GM11168 (cell line): ENCODE measurements around the gene TRABD2B.
"Not testable (repeated sequence)": the region's sequence is repeated elsewhere in the genome, so short reads cannot be mapped to it uniquely, and the experiment has no call there.

Experiments used
- in situ Hi-C: fragments of 300-500 bp; cut with MboI; formaldehyde crosslinking; loops from one replicate; pipeline ENCODE4 v1.12.0; 2022; ENCODE audit warnings: low sequenced_read_pairs; ENCODE audit not compliant: unreplicated experiment

The TRABD2B gene

DNA sequence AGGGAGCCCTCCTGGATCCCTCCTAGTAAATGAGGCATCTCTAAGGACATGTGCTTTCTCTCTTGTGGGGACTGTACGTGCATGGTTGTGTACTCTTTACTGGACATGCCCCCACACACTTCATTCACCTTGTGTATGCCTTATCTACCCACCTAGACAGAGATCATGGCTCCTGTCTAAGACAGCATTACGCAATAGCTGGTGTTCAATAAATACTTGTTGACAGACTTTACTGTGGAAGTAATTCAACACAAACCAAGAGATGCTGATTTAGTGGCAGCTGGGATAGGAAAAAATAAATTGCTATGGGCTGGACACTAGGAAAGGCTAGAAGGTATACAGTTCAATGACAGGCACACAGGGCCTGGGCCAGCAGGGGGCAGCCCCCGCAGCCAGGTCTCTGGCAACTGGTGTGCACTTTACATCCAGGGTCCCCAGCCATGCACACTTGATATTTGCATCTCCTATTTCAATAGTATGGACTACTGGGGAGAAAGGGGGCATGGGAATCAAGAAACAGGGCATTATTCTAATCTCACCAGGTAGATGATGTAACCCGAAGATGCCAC, 24.2 kb downstream of the TRABD2B start:
- in situ Hi-C loops: no loop called here

DNA sequence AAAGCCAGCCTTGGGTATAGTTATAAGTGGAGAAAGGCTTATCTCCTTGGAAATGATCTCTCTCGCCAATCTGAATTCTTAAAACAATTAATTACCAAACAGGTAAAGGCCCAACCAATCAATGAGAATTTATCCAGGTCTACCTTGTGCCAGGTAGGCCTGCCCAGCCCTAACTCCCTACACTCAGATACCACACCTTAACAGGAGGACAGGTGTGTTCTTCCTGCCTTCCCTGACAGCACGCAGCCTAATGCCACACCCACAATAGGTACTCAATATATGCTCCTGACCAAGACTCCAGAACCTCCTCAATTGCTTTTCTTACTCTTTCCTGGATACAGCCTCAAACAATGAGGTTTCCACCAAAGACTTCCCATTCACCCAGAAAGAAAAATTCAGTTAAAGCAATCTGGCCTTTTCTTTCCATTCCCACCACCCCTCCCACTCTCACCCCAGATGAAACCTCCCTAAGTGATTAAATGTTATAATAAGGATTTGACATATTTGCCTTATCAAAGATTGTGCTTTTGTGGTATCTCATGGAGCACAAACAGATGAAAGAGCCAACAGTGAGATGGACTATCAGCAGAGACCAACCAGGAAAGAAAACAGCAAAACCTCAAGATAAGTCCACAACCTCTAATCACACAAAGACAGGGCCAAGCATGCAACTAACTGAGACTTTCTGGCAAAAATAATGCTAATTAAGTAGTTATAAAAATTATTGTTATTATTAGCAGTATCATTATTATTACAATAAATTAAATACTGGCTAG, 25.6 kb downstream of the TRABD2B start:
- in situ Hi-C loops: no loop called here

DNA sequence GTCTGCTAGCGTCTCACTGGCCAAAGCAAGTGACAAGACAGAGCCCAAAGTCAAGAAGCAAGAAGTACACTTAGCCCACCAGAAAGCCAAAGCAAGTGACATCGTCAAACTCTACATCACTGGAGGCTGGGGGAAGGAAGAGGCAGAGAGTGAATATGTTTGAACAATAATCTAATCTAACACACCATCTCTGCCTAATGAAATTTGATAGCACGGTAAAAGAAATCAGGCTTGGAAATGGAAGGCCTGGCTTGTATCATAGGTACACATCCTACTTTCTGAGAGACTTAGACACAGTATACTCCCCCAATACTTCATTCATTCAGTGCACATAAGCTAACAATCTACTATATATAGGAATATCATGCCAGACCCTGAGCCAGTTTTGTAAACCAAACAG, 26.3 kb downstream of the TRABD2B start:
- in situ Hi-C loops: no loop called here

DNA sequence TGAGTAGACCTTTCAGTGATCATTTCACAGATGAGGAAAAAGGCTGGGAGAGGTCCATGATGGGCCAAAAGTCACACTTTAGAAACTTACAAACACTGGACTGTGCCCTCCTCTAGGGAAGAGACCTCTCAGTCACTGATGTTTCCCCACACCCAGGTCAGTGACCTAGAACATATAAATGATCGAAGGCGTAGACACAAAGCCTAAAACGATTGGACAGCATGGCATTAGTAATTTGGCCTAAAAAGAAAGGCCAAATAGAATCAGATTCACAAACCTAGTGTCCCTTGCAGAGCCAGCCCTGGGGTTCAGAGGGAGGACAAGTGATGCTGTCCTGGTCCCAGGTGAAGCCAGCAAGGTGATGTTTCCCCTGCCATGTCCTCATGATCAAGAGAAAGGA, 27.7 kb downstream of the TRABD2B start:
- in situ Hi-C loops: no loop called here

DNA sequence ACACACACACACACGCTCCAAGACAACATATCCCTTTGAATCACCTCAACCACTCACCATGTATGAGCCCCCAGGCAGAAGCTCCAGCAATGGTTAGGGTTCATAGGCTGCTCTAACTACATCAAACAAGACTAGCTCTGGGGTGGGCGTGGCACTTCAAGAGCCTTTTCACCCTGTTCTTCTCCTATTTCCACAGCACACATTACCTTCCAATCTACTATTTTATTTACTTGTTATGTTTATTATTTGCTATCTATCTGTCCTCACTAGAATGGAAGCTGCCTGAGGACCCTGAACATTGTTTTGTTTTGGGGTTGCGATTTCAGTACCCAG, 28.7 kb downstream of the TRABD2B start:
- in situ Hi-C loops: no loop called here

DNA sequence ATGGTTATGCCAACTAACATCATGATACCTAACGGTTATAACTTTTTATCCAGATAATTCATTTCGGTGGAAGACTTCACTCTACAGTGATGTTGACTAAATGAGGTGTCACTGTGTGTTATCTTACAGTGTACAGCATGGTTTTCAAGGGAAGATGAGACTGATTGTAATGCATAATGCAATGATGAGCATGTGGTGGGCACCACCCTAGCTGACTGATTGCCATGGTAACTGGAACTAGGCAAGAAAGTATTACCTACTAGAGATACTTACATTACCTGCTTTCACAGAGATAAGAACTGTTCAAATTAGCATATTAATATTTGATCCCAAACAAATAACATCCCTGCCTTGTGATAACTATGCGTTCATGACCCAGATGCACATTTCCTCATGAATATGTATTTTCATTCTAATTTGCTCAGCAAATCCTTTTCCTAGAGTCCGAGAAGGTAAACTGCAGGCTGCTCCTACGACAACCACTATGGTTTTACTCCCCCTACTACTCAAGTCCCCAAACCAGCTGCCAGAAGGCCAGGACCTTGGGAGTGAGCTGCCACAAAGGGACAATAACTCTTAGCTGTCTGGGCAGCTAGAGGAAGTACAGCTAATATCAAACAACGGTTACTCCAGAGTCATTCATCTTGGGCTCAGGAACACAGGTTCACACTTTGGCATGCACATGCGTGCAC, 29.2 kb downstream of the TRABD2B start:
- in situ Hi-C loops: no loop called here

DNA sequence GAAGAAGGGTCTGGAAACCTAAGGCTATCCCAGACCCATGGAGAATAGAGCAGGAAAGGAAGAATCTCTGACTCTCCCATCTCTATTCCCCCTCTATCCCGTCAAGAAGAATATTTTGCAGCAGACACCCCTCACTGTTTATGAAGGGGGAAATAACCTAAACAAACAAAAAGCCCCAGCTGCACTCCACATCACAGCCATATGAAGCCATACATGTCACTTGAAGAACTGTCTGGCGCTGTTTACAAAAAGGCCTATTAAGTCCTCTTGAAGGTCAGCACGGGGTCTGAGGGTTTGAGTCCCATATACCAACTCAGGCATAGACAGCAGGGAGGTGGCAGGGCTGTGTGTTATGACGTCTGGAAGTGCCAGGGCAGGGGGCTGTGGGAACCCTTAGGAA, 31.4 kb downstream of the TRABD2B start:
- in situ Hi-C loops: no loop called here

DNA sequence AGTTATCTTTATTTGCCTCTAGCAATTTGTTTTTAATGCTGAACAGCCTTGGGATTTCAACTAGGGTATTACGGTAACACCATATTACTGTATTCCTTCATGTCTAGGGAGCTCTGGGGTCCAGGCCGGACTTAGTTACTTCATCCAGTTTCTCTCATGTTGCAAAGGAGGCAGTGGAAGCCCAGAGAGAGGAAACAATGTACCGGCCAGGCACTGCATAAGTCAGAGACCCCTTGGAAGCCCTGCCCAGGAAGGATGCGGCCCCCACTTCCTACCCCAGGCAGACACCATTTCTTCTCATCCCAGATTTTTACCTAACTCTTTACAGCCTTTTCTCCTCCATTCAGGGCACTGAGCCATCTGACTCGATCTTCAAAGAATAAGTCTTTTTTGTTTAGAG, 32.5 kb downstream of the TRABD2B start:
- in situ Hi-C loops: no loop called here

DNA sequence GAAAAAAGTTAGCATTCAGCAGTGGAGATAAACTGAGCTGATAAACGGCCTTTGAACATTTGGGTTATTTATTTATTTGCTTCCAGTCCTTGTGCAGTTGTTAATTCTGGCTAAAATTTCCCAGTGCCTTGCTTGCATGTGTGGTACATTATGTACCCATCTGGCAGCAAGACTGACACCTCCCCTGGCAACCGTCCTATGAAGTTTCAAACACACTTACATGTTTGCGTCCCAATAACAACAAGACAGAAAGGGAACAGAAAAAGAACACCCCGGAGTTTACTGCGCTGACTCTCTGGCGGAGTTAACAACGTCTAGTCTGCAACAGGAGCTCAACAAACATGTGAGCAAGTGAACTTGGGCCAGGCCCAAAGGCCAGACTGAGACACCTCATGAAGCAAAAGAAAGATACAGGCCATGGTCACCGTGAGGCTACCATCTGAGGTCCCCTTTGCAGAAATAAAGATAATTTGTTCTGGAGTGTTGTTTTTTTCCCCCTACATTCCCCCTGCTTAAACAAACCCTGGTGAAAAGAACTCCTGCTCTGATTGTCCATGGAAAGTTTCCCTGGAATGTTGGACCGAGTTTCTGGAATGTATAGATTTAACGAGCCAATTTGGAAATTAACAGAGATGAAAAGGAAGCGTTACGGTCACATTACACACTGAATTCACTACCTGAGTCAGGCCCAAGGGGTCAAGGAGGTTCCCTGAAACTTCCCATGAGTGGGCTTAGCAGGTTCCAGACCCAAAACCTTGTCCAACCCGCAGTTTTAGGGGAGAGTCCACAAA, 33.4 kb downstream of the TRABD2B start:
- in situ Hi-C loops: no loop called here

DNA sequence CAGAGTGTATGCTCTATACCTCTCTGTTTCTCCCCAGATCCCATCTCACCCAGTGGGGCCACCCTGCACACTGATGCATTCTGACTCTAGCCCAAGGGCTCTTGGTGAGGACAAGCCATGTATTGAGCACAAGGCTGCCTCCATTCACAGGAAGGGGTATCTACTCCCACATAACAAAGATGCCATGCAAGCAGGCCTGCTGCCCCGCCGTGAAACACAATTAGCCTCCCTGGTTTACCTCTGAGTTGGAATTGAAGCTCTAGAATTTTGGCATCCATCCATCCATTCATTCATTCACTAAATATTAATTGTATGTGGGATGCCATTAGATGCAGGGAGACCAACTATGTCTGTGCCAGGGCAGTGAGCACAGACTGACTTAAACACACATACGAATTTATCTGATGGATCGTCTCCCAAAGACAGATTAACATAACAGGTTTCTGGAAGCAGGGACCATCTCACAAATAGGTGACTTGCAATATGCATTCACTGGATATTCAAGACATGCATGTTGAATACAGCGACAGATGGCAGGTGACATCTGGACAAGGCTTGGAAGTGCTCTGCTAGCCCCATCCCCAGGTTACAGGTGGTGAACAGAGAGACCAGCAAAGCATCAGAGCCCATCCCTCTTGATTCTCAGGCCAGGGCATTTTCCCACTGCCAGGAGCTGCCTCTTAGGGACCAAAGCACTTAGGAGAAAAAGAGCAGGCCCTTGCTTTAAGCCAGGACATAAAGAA, 34.3 kb downstream of the TRABD2B start:
- in situ Hi-C loops: no loop called here

DNA sequence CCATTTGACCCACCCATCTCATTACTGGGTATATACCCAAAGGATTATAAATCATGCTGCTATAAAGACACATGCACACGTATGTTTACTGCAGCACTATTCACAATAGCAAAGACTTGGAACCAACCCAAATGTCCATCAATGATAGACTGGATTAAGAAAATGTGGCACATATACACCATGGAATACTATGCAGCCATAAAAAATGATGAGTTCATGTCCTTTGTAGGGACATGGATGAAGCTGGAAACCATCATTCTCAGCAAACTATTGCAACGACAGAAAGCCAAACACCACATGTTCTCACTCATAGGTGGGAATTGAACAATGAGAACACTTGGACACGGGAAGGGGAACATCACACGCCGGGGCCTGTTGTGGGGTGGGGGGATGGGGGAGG, 35.4 kb downstream of the TRABD2B start:
- in situ Hi-C loops: not testable (repeated sequence)

DNA sequence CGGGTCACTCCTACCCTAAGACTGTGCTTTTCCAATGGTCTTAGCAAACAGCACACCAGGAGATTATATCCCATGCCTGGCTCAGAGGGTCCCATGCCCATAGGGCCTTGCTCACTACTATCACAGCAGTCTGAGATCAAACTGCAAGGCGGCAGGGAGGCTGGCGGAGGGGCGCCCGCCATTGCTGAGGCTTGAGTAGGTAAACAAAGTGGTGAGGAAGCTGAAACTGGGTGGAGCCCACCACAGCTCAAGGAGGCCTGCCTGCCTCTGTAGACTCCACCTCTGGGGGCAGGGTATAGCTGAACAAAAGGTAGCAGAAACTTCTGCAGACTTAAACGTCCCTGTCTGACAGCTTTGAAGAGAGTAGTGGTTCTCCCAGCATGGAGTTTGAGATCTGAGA, 40.7 kb downstream of the TRABD2B start:
- in situ Hi-C loops: not testable (repeated sequence)

DNA sequence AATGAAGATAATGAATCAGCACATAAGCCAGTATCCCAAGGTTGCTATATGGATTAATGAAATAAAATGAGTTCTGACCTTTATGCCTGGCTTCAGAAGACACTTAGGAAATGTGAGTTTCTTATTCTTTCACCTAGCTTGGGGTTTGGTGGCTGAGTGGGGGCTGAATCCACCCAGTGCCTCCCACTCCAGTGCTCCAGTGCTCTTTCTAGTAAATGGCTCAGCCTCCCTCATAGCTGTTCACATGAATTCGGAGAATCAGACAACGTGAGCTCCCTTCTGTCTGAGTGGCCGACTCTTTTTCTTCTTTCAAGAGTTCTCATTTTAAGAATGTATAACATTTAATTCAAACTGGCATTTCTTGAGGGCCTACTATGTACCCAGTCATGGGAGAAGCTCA, 43.5 kb downstream of the TRABD2B start:
- in situ Hi-C loops: no loop called here

DNA sequence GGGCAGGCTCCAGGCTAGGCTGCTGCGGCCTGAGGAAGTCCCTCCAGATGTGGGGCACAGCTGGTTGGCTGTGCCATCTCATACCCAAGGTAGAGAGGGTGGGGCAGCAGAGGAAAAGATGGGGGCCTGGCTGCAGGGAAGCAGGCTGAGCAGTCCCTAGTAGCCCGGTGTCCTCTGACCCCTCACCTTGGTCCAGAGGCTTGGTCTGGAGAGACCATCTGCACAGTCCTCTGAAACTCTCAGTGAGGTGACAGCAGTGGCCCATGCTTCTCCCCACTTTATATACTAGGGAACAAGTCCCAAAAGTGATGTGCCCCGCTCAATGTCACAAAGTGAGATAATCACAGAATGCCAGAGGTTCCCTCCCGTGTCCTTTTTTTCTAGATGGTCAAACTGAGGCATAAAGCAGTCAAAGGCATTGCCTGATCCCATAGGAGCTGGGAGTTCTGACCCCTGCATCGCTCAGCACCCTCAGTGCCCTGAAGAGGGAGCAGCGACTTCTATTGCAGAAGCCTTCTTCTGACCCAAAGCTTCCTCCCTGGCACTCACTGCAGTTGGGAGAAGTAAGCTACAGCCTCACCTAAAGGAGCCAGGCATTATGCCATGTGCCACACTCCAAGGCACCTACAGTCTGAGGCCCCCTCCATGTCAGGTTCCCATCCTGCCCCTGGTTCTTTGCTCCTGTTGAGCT, 45.5 kb downstream of the TRABD2B start:
- in situ Hi-C loops: no loop called here

DNA sequence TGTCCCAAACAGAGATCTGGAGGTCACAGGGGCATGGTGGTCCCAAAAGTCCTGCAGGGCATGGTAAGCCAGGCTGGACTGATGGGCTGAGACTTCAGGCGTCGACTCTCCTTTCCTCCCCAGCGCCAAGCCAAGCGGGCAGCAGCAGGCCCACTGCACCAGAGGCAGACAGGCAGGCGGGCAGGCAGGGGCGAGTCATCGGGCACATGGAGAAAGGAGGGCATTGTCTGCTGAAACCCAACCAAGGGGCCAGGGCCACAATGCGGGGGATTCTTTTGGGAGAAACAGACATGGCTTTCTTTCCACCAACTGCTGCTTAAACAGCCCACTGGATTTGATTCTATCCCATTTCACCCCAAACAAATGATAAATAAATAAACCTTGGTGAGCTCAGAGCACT, 46.2 kb downstream of the TRABD2B start:
- in situ Hi-C loops: no loop called here

DNA sequence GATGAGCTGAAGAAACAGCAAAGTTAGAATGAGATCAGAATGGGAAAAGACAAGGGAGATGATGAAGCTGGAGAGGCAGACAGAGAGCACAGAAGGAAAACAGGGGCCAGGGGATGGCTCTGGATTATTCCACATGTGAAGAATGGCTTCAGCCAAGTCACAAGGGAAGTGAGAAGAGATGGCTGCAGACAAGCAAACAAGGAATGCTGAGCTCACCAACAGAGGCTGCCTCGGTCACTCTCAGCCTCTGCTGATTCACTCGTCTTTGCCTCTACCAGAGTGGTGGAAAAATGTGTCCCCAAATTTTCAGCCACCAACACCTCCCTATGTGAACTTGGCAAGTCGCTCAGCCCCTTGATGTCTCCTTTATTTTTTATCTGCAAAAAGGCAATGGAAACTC, 46.7 kb downstream of the TRABD2B start:
- in situ Hi-C loops: no loop called here

DNA sequence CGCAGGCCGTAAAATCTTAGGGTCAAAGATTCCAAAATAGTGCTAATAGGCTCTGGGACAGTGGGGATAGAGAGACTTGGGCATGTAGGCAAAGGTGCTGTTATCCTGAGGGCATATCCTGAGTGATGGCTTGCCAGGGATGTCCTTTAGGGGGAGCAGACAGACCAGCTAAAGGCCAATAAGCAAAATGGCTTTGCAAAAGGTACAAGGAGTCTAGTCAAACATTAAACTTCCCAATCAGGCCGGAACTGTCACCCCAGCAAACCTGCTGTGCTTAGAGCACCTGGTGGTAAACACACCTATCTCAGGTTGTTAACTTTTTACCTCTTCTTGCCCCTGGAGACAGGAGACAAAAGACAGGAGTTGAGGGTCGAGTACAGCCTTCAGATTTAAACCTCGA, 49.1 kb downstream of the TRABD2B start:
- in situ Hi-C loops: no loop called here

DNA sequence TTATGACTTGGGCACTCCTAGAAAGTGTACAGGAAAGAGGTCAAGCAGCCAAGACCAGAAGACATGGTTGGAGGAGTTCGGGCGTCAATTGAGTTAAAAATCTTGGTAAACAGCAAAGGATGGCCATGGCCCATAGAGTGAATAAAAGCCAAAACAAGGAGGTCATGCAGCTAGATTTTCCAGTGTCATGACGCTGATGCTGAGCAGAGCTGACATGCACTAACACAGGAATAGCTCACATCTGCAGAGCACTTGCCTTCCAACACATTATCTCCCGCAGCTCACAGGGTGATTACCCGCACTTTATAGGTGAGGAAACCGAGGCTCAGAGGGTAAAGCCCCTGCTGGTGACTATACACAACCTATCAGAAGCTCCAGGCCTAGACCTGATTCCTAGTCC, 49.7 kb downstream of the TRABD2B start:
- in situ Hi-C loops: no loop called here

DNA sequence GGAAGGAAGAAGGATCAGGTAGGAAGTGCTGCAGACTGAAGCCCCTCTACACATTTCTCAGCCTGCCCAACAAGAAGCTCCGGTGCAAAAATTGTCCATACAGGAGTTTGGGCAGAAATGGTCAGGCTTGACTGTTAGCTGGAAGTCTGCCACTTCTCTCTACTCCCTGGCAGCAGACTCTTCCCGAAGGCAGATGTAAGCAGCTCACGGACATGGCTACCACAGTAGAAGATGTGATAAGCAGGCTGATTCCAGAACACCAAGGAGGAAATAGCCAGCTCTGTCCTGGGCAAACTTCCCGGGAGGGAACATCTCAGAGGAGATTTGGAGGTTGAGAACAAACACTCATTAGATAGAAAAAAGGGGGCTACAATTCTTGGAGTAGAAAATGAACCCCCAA, 52.6 kb downstream of the TRABD2B start:
- in situ Hi-C loops: no loop called here

DNA sequence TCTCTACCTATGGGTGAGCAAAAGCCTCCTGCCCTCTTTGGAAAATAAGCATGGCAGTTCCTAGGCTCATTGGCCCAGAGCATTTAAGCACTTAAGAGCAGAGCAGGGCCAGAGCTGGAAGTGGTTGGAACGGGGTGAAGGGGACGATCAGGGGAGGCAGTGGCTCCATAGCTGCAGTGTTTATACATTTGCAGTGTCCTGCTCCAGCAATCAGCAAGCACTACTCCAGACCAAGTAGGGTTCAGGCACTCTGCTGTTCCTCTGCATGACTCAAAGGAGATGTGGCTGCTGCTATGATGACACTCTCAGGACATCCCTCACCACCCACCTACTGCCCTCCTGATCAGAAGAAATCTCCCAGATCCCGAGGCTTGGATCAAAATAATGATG, 55.0 kb downstream of the TRABD2B start:
- in situ Hi-C loops: no loop called here
